Lower leg skin (tissue), 4 donors: ENCODE measurements around the gene PPM1K. TPM values are rescaled to one million over a fixed set of nuclear protein-coding genes. Genes with fewer than 3 reads are reported as not detected.

ENCODE experiments used
- DNase-seq, 2 donors: peaks; one replicate each; pipeline ENCODE4 v3.0.0-alpha.2; 2019; ENCODE audit warnings: low spot score in 2 of 2
- H3K4me3 ChIP-seq: fragments of 200-600 bp; sonication (generic); 2 replicates; pipeline ENCODE4 v1.5.1; 2017; ENCODE audit warnings: mild to moderate bottlenecking, low read depth; ENCODE audit not compliant: poor library complexity, severe bottlenecking
- POLR2A ChIP-seq, 2 donors: fragments of 450-650 bp; IDR thresholded peaks; one replicate each; pipeline ENCODE4 v1.6.1; 2016 to 2017; ENCODE audit warnings: antibody characterized with exemption in 2 of 2, mild to moderate bottlenecking in 1 of 2, moderate library complexity in 1 of 2
- WGBS, 2 donors: methylation state at CpG; one replicate each; pipeline ENCODE4 v1.1.5; 2018; 5-methylcytosine and 5-hydroxymethylcytosine counted together
- intact Hi-C: fragments of 100-400 bp; cut with DNase I; formaldehyde crosslinking; loops from one replicate; pipeline ENCODE4 v1.15.0; 2023; ENCODE audit warnings: low total_unique reads
- total RNA-seq, 4 donors: library from RNA; depleted of rRNA; stranded (reverse); fragments of >200 nt; gene quantifications; one replicate each; pipeline ENCODE4 v1.1.0, GENCODE V29; 2016
- TF ChIP-seq, protein P1 (sequence below), 3 donors: fragments of 450-650 bp; IDR thresholded peaks; one replicate each; pipeline ENCODE4 v1.5.1; 2016; ENCODE audit warnings: antibody characterized with exemption in 3 of 3, mild to moderate bottlenecking in 3 of 3, moderate library complexity in 2 of 3

PPM1K gene
- total RNA-seq, 4 donors from 2014 or later, result 7.4 to 13.6 (median 8.2) TPM

DNA sequence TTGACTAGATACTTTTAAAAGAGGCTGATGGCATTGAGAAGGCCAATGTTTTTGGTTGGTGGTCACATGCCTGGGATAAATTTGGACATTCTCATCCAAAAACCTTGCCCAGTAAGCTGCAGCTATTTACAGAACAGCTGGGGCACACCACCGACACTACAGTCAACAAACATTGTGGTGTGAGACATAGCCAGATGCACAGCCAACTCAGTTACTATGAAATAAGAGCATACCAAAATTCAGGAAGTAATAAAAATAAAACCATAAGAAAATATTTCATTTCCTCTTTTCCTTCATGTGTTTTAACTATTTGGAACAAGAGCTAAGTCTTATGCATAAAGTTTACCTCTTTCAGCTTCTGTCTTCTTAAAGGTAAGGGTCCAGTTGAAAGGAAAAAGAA lies 8.8 kb downstream of the PPM1K start:
- no peak for DNase-seq
- no peak for TF ChIP-seq POLR2A (IDR thresholded peaks at IDR 0.05)
- TF ChIP-seq, protein P1, sequence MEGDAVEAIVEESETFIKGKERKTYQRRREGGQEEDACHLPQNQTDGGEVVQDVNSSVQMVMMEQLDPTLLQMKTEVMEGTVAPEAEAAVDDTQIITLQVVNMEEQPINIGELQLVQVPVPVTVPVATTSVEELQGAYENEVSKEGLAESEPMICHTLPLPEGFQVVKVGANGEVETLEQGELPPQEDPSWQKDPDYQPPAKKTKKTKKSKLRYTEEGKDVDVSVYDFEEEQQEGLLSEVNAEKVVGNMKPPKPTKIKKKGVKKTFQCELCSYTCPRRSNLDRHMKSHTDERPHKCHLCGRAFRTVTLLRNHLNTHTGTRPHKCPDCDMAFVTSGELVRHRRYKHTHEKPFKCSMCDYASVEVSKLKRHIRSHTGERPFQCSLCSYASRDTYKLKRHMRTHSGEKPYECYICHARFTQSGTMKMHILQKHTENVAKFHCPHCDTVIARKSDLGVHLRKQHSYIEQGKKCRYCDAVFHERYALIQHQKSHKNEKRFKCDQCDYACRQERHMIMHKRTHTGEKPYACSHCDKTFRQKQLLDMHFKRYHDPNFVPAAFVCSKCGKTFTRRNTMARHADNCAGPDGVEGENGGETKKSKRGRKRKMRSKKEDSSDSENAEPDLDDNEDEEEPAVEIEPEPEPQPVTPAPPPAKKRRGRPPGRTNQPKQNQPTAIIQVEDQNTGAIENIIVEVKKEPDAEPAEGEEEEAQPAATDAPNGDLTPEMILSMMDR (IDR thresholded peaks at IDR 0.05), result no peak
- H3K4me3 ChIP-seq, result no peak overlapping the region
- WGBS, 2 donors, result 48 to 57% methylated on average over 1 of the region's 1 CpG
- intact Hi-C loops, result no loop called here

DNA sequence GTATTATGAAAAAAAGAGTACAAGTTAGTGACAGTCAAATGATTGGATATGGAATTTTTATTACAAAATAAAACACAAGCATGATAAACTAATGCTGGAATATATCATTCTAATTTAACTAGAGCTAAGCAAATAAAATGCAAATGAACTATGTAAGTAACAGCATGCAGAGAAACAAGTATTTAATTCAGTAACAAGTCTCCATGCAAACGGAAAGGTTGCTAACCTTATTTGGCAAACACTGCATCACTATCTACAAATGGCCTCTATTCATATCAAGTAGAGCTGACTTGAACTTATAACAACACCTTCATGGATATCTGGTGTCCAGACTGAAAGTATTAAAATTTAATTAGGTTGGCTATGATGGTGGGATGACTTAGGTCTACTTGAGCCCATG lies 15.4 kb downstream of the PPM1K start:
- intact Hi-C loops, result no loop called here
- TF ChIP-seq POLR2A (IDR thresholded peaks at IDR 0.05), result no peak
- TF ChIP-seq, protein P1 (IDR thresholded peaks at IDR 0.05), result no peak
- no peak overlapping the region for H3K4me3 ChIP-seq
- DNase-seq, result no peak
- 83 to 88% methylated on average over 1 of the region's 1 CpG for WGBS, 2 donors

DNA sequence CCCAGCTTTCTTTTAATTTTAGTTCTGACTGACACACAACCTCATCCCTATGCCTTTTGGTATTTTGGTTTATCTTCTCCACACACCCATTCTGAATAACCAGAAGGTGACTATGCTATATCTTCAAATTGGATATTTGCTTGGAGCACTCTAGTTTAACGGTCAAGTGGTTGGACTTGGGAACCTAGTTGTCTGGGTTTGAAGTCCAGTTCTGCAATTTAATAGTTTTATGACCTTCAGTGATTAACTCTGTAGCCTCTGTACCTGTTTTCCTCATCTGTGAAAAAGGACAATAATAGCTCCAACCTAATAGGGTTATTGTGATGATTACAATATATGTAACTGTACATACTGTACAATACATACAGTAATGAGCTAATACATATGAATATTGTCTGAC lies 20.0 kb downstream of the PPM1K start:
- 94 to 97% methylated on average over 1 of the region's 1 CpG for WGBS, 2 donors
- DNase-seq, result no peak
- intact Hi-C loops, result no loop called here
- H3K4me3 ChIP-seq, result no peak overlapping the region
- no peak for TF ChIP-seq POLR2A (IDR thresholded peaks at IDR 0.05)
- TF ChIP-seq, protein P1 (IDR thresholded peaks at IDR 0.05), result no peak

DNA sequence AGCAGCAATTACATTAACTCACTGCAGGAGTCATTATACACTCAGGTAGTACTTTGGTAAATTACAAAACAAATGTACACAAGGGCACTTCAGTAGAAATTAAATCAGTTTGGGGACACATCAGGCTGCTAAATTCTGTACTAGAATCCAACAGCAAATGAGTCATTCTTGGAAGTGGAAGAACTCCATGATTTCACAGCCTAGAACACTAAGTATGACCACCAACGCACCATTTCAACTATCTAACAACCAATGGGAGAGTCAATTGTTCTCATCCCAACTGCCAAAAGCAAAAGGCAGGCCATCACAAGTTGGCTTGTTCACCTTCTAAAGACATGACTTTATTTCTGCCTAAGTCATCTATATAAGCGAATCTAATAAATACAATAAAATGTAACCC lies 26.6 kb downstream of the PPM1K start:
- intact Hi-C loops, result no loop called here
- 95% methylated on average over 2 of the region's 2 CpGs for WGBS, 2 donors
- TF ChIP-seq, protein P1 (IDR thresholded peaks at IDR 0.05), result no peak
- no peak for TF ChIP-seq POLR2A (IDR thresholded peaks at IDR 0.05)
- no peak for DNase-seq
- no peak overlapping the region for H3K4me3 ChIP-seq

DNA sequence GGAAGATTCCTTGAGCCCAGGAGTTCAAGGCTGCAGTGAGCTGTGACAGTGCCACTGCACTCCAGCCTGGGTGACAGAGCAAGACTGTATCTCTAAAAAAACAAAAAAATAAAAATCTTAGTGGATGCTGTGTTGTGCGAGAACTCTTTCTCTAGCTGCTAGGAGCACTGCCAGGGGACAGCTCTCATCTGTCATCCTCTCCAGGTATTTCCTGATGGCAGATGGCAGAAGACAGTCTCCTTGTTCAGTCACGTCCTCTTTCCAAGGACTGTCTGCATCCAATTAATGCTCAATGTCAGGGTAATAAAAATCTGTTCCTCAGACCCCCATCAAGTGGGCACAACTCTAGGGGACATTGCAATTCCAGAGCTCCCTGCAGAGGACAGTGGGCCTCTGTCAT lies 29.2 kb downstream of the PPM1K start:
- H3K4me3 ChIP-seq, result no peak overlapping the region
- intact Hi-C loops, result no loop called here
- no peak for TF ChIP-seq POLR2A (IDR thresholded peaks at IDR 0.05)
- TF ChIP-seq, protein P1 (IDR thresholded peaks at IDR 0.05), result no peak
- DNase-seq, result no peak
- WGBS, 2 donors, result 54 to 76% methylated on average over 2 of the region's 2 CpGs

DNA sequence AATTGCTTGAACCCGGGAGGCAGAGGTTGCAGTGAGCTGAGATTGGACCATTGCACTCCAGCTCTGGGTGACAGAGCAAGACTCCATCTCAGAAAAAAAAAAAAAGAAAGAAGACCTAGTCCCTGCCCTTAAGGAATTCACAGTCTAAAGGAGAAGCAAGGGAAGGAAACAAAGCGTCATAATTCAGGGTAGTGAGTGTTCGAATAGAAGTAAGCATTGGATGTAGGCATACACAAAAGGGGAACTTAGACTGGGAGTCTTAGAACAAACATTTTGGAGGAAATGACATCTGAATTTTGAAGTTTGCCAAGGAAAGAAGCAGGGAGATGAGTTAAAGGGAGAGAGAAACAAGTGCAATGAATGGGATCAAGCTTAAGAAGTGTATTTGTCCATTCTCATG lies 32.4 kb downstream of the PPM1K start:
- intact Hi-C loops, result no loop called here
- WGBS, 2 donors, result 86% methylated on average over 3 of the region's 3 CpGs
- H3K4me3 ChIP-seq, result no peak overlapping the region

More for the DNA sequence above, 32.4 kb downstream of the PPM1K start:
- TF ChIP-seq, protein P1 (IDR thresholded peaks at IDR 0.05), result no peak
- TF ChIP-seq POLR2A (IDR thresholded peaks at IDR 0.05), result no peak
- DNase-seq, result no peak
